Kidney (tissue), 14 donors: Measurements from ENCODE around the gene TTLL13. TPM values are rescaled to one million over a fixed set of nuclear protein-coding genes. Genes with fewer than 3 reads are reported as not detected.
A peak's percentile ranks its signal among the peaks of the same experiment; 100 is the strongest.
"Not testable (repeated sequence)": the region's sequence is repeated elsewhere in the genome, so short reads cannot be mapped to it uniquely, and the experiment has no call there.

Experiments used
- DNase-seq, 5 donors: peaks; one replicate each; pipeline ENCODE4 v3.0.0-alpha.2; 2013 to 2020
- FAIRE-seq: peaks from 2 replicates; lab custom pipeline; 2012; peaks lifted over from hg19 to GRCh38; lab: Jason Lieb, UNC
- H3K27ac ChIP-seq, 2 donors: one replicate each; pipeline ENCODE4 v1.7.0; 2013; ENCODE audit warnings: low read depth in 2 of 2, low read length in 2 of 2, inconsistent platforms in 1 of 2
- H3K27me3 ChIP-seq: one replicate; pipeline ENCODE4 v1.7.1; 2013; ENCODE audit warnings: low read length, inconsistent platforms; ENCODE audit not compliant: control insufficient read depth, insufficient read depth
- H3K36me3 ChIP-seq, 3 donors: one replicate each; pipeline versions ENCODE4 v1.7.0 to v1.7.1; 2013; ENCODE audit warnings: low read length in 3 of 3, control low read depth in 1 of 3, inconsistent platforms in 1 of 3; ENCODE audit not compliant: insufficient read depth in 3 of 3, control insufficient read depth in 2 of 3
- H3K4me1 ChIP-seq, 3 donors: one replicate each; pipeline versions ENCODE4 v1.7.0 to v1.7.1; 2013; ENCODE audit warnings: low read length in 3 of 3, inconsistent platforms in 1 of 3, low read depth in 1 of 3; ENCODE audit not compliant: control insufficient read depth in 2 of 3, insufficient read depth in 2 of 3
- H3K4me3 ChIP-seq, 3 donors: one replicate each; pipeline versions ENCODE4 v1.7.0 to v1.8.1; 2013; ENCODE audit warnings: low read length in 3 of 3, control low read depth in 1 of 3, inconsistent platforms in 1 of 3
- H3K9ac ChIP-seq, 3 donors: one replicate each; pipeline versions ENCODE4 v1.7.0 to v1.7.1; 2013; ENCODE audit warnings: low read length in 3 of 3, control low read depth in 1 of 3, inconsistent platforms in 1 of 3
- H3K9me3 ChIP-seq, 3 donors: one replicate each; pipeline versions ENCODE4 v1.7.0 to v1.7.1; 2013; ENCODE audit warnings: low read length in 3 of 3, control low read depth in 1 of 3, inconsistent platforms in 1 of 3; ENCODE audit not compliant: control insufficient read depth in 2 of 3, insufficient read depth in 1 of 3
- intact Hi-C: fragments of 100-400 bp; cut with DNase I; formaldehyde crosslinking; loops from one replicate; pipeline ENCODE4 v1.11.1; 2022
- polyA plus RNA-seq: library from polyadenylated mRNA; stranded (reverse); fragments of 350-450 nt; fragmentation: Illumina TruSeq; extraction: RNeasy Lipid Tissue Mini Kit (QIAGEN cat#74804); gene quantifications from one replicate; pipeline ENCODE4 v1.2.3, GENCODE V29; 2014; ENCODE audit warnings: low read depth, low replicate concordance; ENCODE audit not compliant: insufficient read depth
- total RNA-seq: library from RNA; stranded (reverse); fragmentation: NEBNext Ultra II Directional; extraction: Animal tissue kit (Norgen Biotek cat#: 25700); gene quantifications from one replicate; pipeline ENCODE4 v1.2.1, GENCODE V29; 2021
- TF ChIP-seq, protein P1 (sequence below): IDR thresholded peaks from 3 replicates; pipeline ENCODE4 v1.5.1; 2012; ENCODE audit warnings: mild to moderate bottlenecking, moderate library complexity, borderline replicate concordance; ENCODE audit not compliant: insufficient read depth; ENCODE audit errors: extremely low read depth
- donor health status: control.
- donor health status: control.
- donor health status: control.
- donor health status: control.
- donor health status: control.
- donor health status: DM: yes; HTN: yes; CAD: no.
- donor health status: Normal renal cell carcinoma (clear cell type).

TTLL13 gene
- total and polyA plus RNA-seq, 2 donors from 2014 or later, result 0.54 to 0.88 TPM

DNA sequence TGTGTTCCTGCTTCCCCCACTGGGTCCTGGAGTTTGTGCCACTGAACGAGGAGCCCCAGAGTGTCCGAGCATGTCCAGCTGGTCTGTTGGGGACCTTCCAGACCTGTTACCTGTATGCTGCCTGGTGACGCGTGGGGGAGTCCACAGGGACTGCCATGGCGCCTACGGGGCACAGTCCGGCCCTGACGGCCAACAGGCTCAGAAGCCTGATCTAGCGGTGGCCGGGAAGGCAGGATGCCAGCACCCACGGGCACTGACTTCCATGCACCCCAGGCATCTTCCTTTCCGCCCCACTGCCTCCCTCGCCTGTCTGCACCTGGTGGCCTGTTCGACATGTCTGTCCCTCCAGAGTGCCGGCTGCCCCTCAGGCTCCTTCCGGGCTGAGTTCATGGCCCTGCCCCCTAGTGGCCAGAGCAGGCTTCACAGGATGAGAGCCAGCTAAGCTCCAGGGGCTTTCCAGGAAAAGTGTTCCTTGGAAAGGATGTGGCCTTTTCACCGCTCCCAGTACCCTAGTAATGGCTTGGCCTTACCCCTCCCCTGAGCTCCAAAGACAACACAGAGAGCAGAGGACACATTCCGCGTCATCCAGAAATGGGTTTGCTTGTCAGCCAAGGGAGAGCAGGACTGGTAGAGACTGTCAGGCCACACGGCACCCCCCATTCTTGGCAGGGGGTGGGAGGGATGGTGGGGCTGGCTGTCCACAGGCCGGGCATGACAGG lies 51.8 kb downstream of the TTLL13 start:
- peak; percentile 45 to 89 (median 65) for DNase-seq
- FAIRE-seq, result no peak
- Histone ChIP-seq H3K9me3 (no peaks in the 10 kb centered on the region), H3K27ac (peak overlapping the region; percentile 51 to 57), H3K27me3 (no peaks in the 10 kb centered on the region), H3K9ac (no peak overlapping the region), H3K4me1 (peaks cover 0 to 9% (median 5%) of the 10 kb centered on the region in 3 donors), H3K36me3 (no peaks in the 10 kb centered on the region), H3K4me3 (peak overlapping the region in 1 of 3 donors; percentile 42)
- TF ChIP-seq, protein P1, sequence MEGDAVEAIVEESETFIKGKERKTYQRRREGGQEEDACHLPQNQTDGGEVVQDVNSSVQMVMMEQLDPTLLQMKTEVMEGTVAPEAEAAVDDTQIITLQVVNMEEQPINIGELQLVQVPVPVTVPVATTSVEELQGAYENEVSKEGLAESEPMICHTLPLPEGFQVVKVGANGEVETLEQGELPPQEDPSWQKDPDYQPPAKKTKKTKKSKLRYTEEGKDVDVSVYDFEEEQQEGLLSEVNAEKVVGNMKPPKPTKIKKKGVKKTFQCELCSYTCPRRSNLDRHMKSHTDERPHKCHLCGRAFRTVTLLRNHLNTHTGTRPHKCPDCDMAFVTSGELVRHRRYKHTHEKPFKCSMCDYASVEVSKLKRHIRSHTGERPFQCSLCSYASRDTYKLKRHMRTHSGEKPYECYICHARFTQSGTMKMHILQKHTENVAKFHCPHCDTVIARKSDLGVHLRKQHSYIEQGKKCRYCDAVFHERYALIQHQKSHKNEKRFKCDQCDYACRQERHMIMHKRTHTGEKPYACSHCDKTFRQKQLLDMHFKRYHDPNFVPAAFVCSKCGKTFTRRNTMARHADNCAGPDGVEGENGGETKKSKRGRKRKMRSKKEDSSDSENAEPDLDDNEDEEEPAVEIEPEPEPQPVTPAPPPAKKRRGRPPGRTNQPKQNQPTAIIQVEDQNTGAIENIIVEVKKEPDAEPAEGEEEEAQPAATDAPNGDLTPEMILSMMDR, result peak; percentile 65
- intact Hi-C loops, result no loop called here

DNA sequence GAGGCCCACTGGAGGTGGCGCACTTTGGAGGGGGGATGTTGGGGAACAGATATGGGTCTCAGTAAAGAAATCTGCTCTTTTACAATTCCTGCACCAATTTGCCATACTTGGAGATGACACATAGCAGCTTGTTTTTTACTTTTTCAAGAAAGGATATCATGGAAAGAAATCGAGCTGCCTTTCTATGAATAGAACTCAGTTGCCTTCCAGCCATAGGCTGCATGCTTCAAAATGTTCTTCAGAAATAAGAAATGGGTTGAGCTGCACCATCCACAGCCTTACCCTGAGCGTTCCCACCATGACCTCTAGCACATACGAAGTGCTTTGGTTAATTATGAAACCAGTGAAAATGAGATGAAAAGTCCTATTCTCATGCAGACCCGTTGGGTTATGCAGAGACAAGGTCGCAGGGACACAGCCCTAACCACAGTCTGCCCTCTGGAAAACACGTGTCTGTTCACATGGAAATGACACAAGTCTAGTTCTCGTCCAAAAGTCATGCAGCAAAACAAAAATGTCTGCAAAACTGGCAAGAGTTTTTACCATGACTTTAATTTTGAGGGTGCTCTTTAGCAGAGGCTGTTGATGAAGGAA lies 52.4 kb downstream of the TTLL13 start:
- Histone ChIP-seq H3K36me3 (no peaks in the 10 kb centered on the region), H3K4me3 (no peak overlapping the region), H3K27ac (peak overlapping the region; percentile 24 to 39), H3K9me3 (no peaks in the 10 kb centered on the region), H3K4me1 (peaks cover 0 to 9% (median 5%) of the 10 kb centered on the region in 3 donors), H3K9ac (no peak overlapping the region), H3K27me3 (no peaks in the 10 kb centered on the region)
- FAIRE-seq, result no peak
- TF ChIP-seq, protein P1, result no peak
- DNase-seq, result no peak
- intact Hi-C loops, result no loop called here

DNA sequence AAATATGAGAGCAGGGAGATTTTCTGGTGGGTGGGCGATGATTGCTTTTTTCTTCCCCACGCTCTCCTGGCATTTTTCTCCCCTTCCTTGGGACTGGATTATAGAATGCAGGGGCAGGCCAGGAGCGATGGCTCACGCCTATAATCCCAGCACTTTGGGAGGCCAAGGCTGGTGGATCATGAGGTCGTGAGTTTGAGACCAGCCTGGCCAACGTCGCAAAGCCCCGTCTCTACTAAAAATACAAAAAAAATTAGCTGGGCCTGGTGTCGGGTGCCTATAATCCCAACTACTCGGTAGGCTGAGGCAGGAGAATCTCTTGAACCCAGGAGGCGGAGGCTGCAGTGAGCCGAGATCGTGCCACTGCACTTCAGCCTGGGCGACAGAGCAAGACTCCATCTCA lies 56.0 kb downstream of the TTLL13 start:
- H3K27ac ChIP-seq, H3K36me3 ChIP-seq, H3K4me1 ChIP-seq, intact Hi-C loops, H3K27me3 ChIP-seq, H3K9ac ChIP-seq, FAIRE-seq, H3K4me3 ChIP-seq, DNase-seq, H3K9me3 ChIP-seq: not testable (repeated sequence)

DNA sequence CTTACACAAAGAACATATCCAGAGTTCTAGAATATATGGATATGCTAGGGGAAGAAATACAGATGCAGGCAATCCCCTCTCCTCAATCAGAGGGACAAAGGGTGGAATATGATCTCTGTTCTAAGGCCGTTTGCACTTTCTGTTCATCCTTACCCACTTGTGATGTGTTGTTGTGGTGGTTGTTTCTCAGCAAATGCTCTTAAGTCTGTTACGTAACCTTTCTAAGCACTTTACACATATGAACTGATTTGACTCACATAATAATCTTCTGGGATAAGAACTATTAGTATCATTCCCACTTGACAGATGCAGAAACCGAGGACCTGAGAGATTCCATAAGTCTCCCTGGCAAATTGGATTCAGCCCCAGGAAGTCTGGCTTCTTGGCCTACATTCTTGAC lies 56.6 kb downstream of the TTLL13 start:
- H3K36me3 ChIP-seq, result no peaks in the 10 kb centered on the region
- TF ChIP-seq, protein P1, result no peak
- intact Hi-C loops, result no loop called here
- FAIRE-seq, result no peak
- no peak for DNase-seq
- H3K4me1 ChIP-seq, result peaks cover 0 to 8% (median 5%) of the 10 kb centered on the region in 3 donors
- H3K9ac ChIP-seq, result no peak overlapping the region
- H3K4me3 ChIP-seq, result no peak overlapping the region
- no peak overlapping the region for H3K27ac ChIP-seq
- H3K27me3 ChIP-seq, result no peaks in the 10 kb centered on the region
- no peaks in the 10 kb centered on the region for H3K9me3 ChIP-seq
